ENCODE results near the gene PQBP1. TPM values are rescaled to one million over a fixed set of nuclear protein-coding genes. Genes with fewer than 3 reads are reported as not detected.

Gene PQBP1, protein sequence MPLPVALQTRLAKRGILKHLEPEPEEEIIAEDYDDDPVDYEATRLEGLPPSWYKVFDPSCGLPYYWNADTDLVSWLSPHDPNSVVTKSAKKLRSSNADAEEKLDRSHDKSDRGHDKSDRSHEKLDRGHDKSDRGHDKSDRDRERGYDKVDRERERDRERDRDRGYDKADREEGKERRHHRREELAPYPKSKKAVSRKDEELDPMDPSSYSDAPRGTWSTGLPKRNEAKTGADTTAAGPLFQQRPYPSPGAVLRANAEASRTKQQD
- total RNA-seq: 61.3 TPM
- polyA plus RNA-seq (ENCODE audit: insufficient read depth, low read depth, low replicate concordance): 93.4 TPM
- long read RNA-seq, donor 1, transcript PQBP1-207 (7 exons, 1,020 nt): major isoform, 16 of 43 reads
- long read RNA-seq, donor 1, partial matches to known transcripts: 22 of 43 reads
- long read RNA-seq, donor 1, other reads (novel, unspliced or antisense): 0 of 43 reads
- long read RNA-seq, donor 2, transcript PQBP1-207 (7 exons, 1,020 nt): major isoform, 15 of 22 reads
- long read RNA-seq, donor 2, partial matches to known transcripts: 0 of 22 reads
- long read RNA-seq, donor 2, other reads (novel, unspliced or antisense): 0 of 22 reads
- long read RNA-seq, donor 3, transcript PQBP1-216 (7 exons, 938 nt): minor isoform, 8 of 37 reads
- long read RNA-seq, donor 3, transcript PQBP1-207 (7 exons, 1,020 nt): major isoform, 13 of 37 reads
- long read RNA-seq, donor 3, partial matches to known transcripts: 11 of 37 reads
- long read RNA-seq, donor 3, other reads (novel, unspliced or antisense): 0 of 37 reads
- long read RNA-seq, donor 4, transcript PQBP1-207 (7 exons, 1,020 nt): major isoform, 13 of 18 reads
- long read RNA-seq, donor 4, partial matches to known transcripts: 0 of 18 reads
- long read RNA-seq, donor 4, other reads (novel, unspliced or antisense): 0 of 18 reads
- long read RNA-seq, donor 5, partial matches to known transcripts: 0 of 3 reads
- long read RNA-seq, donor 5, other reads (novel, unspliced or antisense): 0 of 3 reads
- long read RNA-seq, donor 6, transcript PQBP1-207 (7 exons, 1,020 nt): major isoform, 26 of 74 reads
- long read RNA-seq, donor 6, transcript PQBP1-216 (7 exons, 938 nt): minor isoform, 12 of 74 reads
- long read RNA-seq, donor 6, partial matches to known transcripts: 33 of 74 reads
- long read RNA-seq, donor 6, other reads (novel, unspliced or antisense): 0 of 74 reads
- long read RNA-seq, donor 7, transcript PQBP1-207 (7 exons, 1,020 nt): major isoform, 12 of 31 reads
- long read RNA-seq, donor 7, partial matches to known transcripts: 5 of 31 reads
- long read RNA-seq, donor 7, other reads (novel, unspliced or antisense): 6 of 31 reads
- long read RNA-seq, donor 8, transcript PQBP1-207 (7 exons, 1,020 nt): major isoform, 15 of 26 reads
- long read RNA-seq, donor 8, transcript PQBP1-216 (7 exons, 938 nt): minor isoform, 10 of 26 reads
- long read RNA-seq, donor 8, partial matches to known transcripts: 0 of 26 reads
- long read RNA-seq, donor 8, other reads (novel, unspliced or antisense): 0 of 26 reads
- long read RNA-seq, donor 9, transcript PQBP1-207 (7 exons, 1,020 nt): major isoform, 7 of 13 reads
- long read RNA-seq, donor 9, partial matches to known transcripts: 0 of 13 reads
- long read RNA-seq, donor 9, other reads (novel, unspliced or antisense): 0 of 13 reads
- long read RNA-seq, donor 10, transcript PQBP1-216 (7 exons, 938 nt): minor isoform, 5 of 32 reads
- long read RNA-seq, donor 10, transcript PQBP1-207 (7 exons, 1,020 nt): major isoform, 9 of 32 reads
- long read RNA-seq, donor 10, partial matches to known transcripts: 14 of 32 reads
- long read RNA-seq, donor 10, other reads (novel, unspliced or antisense): 0 of 32 reads

- TF ChIP-seq, protein P1, sequence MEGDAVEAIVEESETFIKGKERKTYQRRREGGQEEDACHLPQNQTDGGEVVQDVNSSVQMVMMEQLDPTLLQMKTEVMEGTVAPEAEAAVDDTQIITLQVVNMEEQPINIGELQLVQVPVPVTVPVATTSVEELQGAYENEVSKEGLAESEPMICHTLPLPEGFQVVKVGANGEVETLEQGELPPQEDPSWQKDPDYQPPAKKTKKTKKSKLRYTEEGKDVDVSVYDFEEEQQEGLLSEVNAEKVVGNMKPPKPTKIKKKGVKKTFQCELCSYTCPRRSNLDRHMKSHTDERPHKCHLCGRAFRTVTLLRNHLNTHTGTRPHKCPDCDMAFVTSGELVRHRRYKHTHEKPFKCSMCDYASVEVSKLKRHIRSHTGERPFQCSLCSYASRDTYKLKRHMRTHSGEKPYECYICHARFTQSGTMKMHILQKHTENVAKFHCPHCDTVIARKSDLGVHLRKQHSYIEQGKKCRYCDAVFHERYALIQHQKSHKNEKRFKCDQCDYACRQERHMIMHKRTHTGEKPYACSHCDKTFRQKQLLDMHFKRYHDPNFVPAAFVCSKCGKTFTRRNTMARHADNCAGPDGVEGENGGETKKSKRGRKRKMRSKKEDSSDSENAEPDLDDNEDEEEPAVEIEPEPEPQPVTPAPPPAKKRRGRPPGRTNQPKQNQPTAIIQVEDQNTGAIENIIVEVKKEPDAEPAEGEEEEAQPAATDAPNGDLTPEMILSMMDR (IDR thresholded peaks at IDR 0.05; ENCODE audit: borderline replicate concordance, extremely low read depth, insufficient read depth): no peak
- peaks cover 0 to 11% (median 9%) of the 10 kb centered on the region in 3 donors for H3K36me3 ChIP-seq (ENCODE audit: control insufficient read depth in 2 of 3, insufficient read depth in 3 of 3, low read length in 3 of 3)
- peak; percentile 96 for FAIRE-seq
- intact Hi-C loops (cut with DNase I): no loop called here
- no peaks in the 10 kb centered on the region for H3K27me3 ChIP-seq (ENCODE audit: control insufficient read depth, insufficient read depth, low read length)
- H3K27ac ChIP-seq (ENCODE audit: low read depth in 2 of 2, low read length in 2 of 2): peak within 1 kb of the TSS; percentile 96 to 97
- H3K4me1 ChIP-seq (ENCODE audit: control insufficient read depth in 2 of 3, insufficient read depth in 2 of 3, low read depth in 1 of 3, low read length in 3 of 3): peaks cover 0 to 8% (median 4%) of the 10 kb centered on the region in 3 donors
- H3K4me3 ChIP-seq (ENCODE audit: low read length in 3 of 3): peak within 1 kb of the TSS; percentile 87 to 92 (median 91)
- peak within 1 kb of the TSS; percentile 89 to 96 (median 90) for H3K9ac ChIP-seq (ENCODE audit: low read length in 3 of 3)
- peak; percentile 92 to 97 (median 96) for DNase-seq
- H3K9me3 ChIP-seq (ENCODE audit: control insufficient read depth in 2 of 3, insufficient read depth in 1 of 3, low read length in 3 of 3): no peaks in the 10 kb centered on the region
Measured at GRCh38 chrX:48897625-48898306, at the start of gene PQBP1, which contains the start of gene TIMM17B. Gene PQBP1 (plus strand): TSS chrX:48897930. CDS start chrX:48898510, 580 bp downstream. Gene TIMM17B (minus strand): TSS chrX:48897768. CDS start chrX:48897749, 19 bp downstream.

DNA sequence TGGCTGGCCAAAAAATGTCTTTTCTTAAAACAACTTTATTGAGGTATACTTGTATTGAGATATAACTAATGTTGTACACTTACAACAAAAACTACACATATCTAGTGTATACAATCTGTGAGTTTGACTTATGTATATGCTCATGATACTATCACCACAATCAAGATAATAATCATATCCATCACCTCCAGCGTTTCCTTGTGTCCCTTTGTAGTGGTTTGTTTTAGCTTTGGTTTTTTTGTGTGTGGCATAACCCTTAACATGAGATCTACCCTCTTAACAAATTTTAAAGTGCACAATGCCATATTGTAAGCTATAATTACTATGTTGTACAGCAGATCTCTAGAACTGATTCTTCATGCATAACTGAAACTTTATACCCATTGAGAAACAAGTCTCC lies 48.9 kb upstream of the PQBP1 start:
- H3K36me3 ChIP-seq (ENCODE audit: control insufficient read depth in 2 of 3, insufficient read depth in 3 of 3, low read length in 3 of 3): no peaks in the 10 kb centered on the region
- intact Hi-C loops (cut with DNase I): no loop called here
- no peak overlapping the region for H3K4me3 ChIP-seq (ENCODE audit: low read length in 3 of 3)
- H3K4me1 ChIP-seq (ENCODE audit: control insufficient read depth in 2 of 3, insufficient read depth in 2 of 3, low read depth in 1 of 3, low read length in 3 of 3): no peaks in the 10 kb centered on the region
- H3K27me3 ChIP-seq (ENCODE audit: control insufficient read depth, insufficient read depth, low read length): no peaks in the 10 kb centered on the region
- FAIRE-seq (no peak), DNase-seq (no peak)
- no peak overlapping the region for H3K27ac ChIP-seq (ENCODE audit: low read depth in 2 of 2, low read length in 2 of 2)
- TF ChIP-seq, protein P1 (IDR thresholded peaks at IDR 0.05; ENCODE audit: borderline replicate concordance, extremely low read depth, insufficient read depth): no peak
- no peak overlapping the region for H3K9ac ChIP-seq (ENCODE audit: low read length in 3 of 3)
- H3K9me3 ChIP-seq (ENCODE audit: control insufficient read depth in 2 of 3, insufficient read depth in 1 of 3, low read length in 3 of 3): no peaks in the 10 kb centered on the region

All from kidney (tissue), 22 donors.